Measurements from ENCODE around the gene GTF2H4.

The GTF2H4 gene

GRCh38 chr6:30955367-30956042, 47.5 kb downstream of the GTF2H4 start:
- H3K27me3 ChIP-seq (ENCODE audit: insufficient read depth, insufficient read length): peaks cover 52% of the 10 kb centered on the region
- H3K36me3 ChIP-seq (ENCODE audit: insufficient read depth, insufficient read length, low read length): no peaks in the 10 kb centered on the region
- peak overlapping the region; percentile 70 for H3K9ac ChIP-seq (ENCODE audit: insufficient read length, low read depth)
- peaks cover 6% of the 10 kb centered on the region for H3K4me1 ChIP-seq (ENCODE audit: insufficient read depth, insufficient read length)
- H3K9me3 ChIP-seq (ENCODE audit: insufficient read depth, low read length): peaks cover 5% of the 10 kb centered on the region; the same call in 1 of the 2 replicates
- H3K4me3 ChIP-seq (ENCODE audit: insufficient read length, low read depth): peak overlapping the region; percentile 21
- TF ChIP-seq SUZ12 (IDR thresholded peaks at IDR 0.05; ENCODE audit: extremely low read depth, insufficient read depth, insufficient read length) (no peak), ZNF274 (IDR thresholded peaks at IDR 0.05; ENCODE audit: low read depth, low read length) (no peak), YY1 (IDR thresholded peaks at IDR 0.05; ENCODE audit: insufficient read depth, insufficient read length) (no peak)
- DNase-seq (ENCODE audit: low read depth, low spot score): peak; percentile 22

GRCh38 chr6:30957716-30958115, 49.7 kb downstream of the GTF2H4 start:
- Histone ChIP-seq H3K4me1 (ENCODE audit: insufficient read depth, insufficient read length) (peaks cover 6% of the 10 kb centered on the region), H3K36me3 (ENCODE audit: insufficient read depth, insufficient read length, low read length) (no peaks in the 10 kb centered on the region), H3K9ac (ENCODE audit: insufficient read length, low read depth) (no peak overlapping the region), H3K4me3 (ENCODE audit: insufficient read length, low read depth) (no peak overlapping the region), H3K9me3 (ENCODE audit: insufficient read depth, low read length) (no peaks in the 10 kb centered on the region; the same call in 1 of the 2 replicates), H3K27me3 (ENCODE audit: insufficient read depth, insufficient read length) (peaks cover 42% of the 10 kb centered on the region)
- DNase-seq (ENCODE audit: low read depth, low spot score): no peak
- no peak for TF ChIP-seq ZNF274 (IDR thresholded peaks at IDR 0.05; ENCODE audit: low read depth, low read length)
- no peak for TF ChIP-seq SUZ12 (IDR thresholded peaks at IDR 0.05; ENCODE audit: extremely low read depth, insufficient read depth, insufficient read length)
- no peak for TF ChIP-seq YY1 (IDR thresholded peaks at IDR 0.05; ENCODE audit: insufficient read depth, insufficient read length)

- Histone ChIP-seq H3K9me3 (ENCODE audit: insufficient read depth, low read length) (no peaks in the 10 kb centered on the region; the same call in 1 of the 2 replicates), H3K27me3 (ENCODE audit: insufficient read depth, insufficient read length) (peaks cover 12% of the 10 kb centered on the region), H3K4me3 (ENCODE audit: insufficient read length, low read depth) (no peak overlapping the region), H3K4me1 (ENCODE audit: insufficient read depth, insufficient read length) (peaks cover 1% of the 10 kb centered on the region), H3K36me3 (ENCODE audit: insufficient read depth, insufficient read length, low read length) (no peaks in the 10 kb centered on the region), H3K9ac (ENCODE audit: insufficient read length, low read depth) (no peak overlapping the region)
- no peak for TF ChIP-seq SUZ12 (IDR thresholded peaks at IDR 0.05; ENCODE audit: extremely low read depth, insufficient read depth, insufficient read length)
- no peak for TF ChIP-seq YY1 (IDR thresholded peaks at IDR 0.05; ENCODE audit: insufficient read depth, insufficient read length)
- TF ChIP-seq ZNF274 (IDR thresholded peaks at IDR 0.05; ENCODE audit: low read depth, low read length): no peak
- DNase-seq (ENCODE audit: low read depth, low spot score): no peak
These were observed 53.1 kb downstream of the GTF2H4 start for GRCh38 chr6:30960907-30961673.

GRCh38 chr6:30962716-30963115, 54.7 kb downstream of the GTF2H4 start:
- H3K4me3 ChIP-seq (ENCODE audit: insufficient read length, low read depth): no peak overlapping the region
- no peak for TF ChIP-seq ZNF274 (IDR thresholded peaks at IDR 0.05; ENCODE audit: low read depth, low read length)
- no peak for TF ChIP-seq SUZ12 (IDR thresholded peaks at IDR 0.05; ENCODE audit: extremely low read depth, insufficient read depth, insufficient read length)
- no peaks in the 10 kb centered on the region for H3K36me3 ChIP-seq (ENCODE audit: insufficient read depth, insufficient read length, low read length)
- H3K27me3 ChIP-seq (ENCODE audit: insufficient read depth, insufficient read length): no peaks in the 10 kb centered on the region
- H3K4me1 ChIP-seq (ENCODE audit: insufficient read depth, insufficient read length): no peaks in the 10 kb centered on the region
- H3K9me3 ChIP-seq (ENCODE audit: insufficient read depth, low read length): no peaks in the 10 kb centered on the region; the same call in 1 of the 2 replicates
- H3K9ac ChIP-seq (ENCODE audit: insufficient read length, low read depth): peak overlapping the region; percentile 21
- DNase-seq (ENCODE audit: low read depth, low spot score): no peak

DNA sequence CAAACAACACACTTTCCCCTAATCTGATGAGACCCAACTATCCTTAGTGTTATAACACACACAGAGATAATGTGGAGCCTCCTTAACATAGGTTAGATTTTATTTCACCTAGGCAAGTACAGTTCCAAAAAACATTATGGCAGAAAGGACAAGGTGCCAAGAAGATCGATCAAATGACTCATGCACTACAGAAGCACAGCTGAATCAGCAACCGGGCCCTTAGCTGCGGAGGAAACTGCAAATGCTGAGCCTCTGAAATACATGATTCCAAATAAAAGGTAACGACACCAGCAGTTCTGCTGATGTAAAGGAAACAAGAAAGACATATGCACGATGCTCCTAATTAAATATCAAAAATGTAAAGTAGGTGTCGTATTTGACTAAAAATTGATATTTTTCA, 55.6 kb downstream of the GTF2H4 start:
- Histone ChIP-seq H3K4me1 (ENCODE audit: insufficient read depth, insufficient read length) (no peaks in the 10 kb centered on the region), H3K9me3 (ENCODE audit: insufficient read depth, low read length) (no peaks in the 10 kb centered on the region; the same call in 1 of the 2 replicates), H3K4me3 (ENCODE audit: insufficient read length, low read depth) (no peak overlapping the region), H3K9ac (ENCODE audit: insufficient read length, low read depth) (no peak overlapping the region), H3K36me3 (ENCODE audit: insufficient read depth, insufficient read length, low read length) (no peaks in the 10 kb centered on the region), H3K27me3 (ENCODE audit: insufficient read depth, insufficient read length) (no peaks in the 10 kb centered on the region)
- TF ChIP-seq SUZ12 (IDR thresholded peaks at IDR 0.05; ENCODE audit: extremely low read depth, insufficient read depth, insufficient read length) (no peak), ZNF274 (IDR thresholded peaks at IDR 0.05; ENCODE audit: low read depth, low read length) (no peak), YY1 (IDR thresholded peaks at IDR 0.05; ENCODE audit: insufficient read depth, insufficient read length) (no peak)
- DNase-seq (ENCODE audit: low read depth, low spot score): no peak
